Right atrium auricular region (tissue), 2 donors: Measurements from ENCODE around the gene SMURF2. TPM values are rescaled to one million over a fixed set of nuclear protein-coding genes. Genes with fewer than 3 reads are reported as not detected.
"Not testable (repeated sequence)": the region's sequence is repeated elsewhere in the genome, so short reads cannot be mapped to it uniquely, and the experiment has no call there.

Experiments used
- DNase-seq: peaks from one replicate; pipeline ENCODE4 v3.0.0-alpha.2; 2019; ENCODE audit warnings: low spot score
- H3K27ac ChIP-seq, 2 donors: fragments of 200-600 bp; sonication (generic); 1 replicate in 1 of 2; 2 replicates in 1 of 2; pipeline ENCODE4 v1.5.1; 2016 to 2019
- H3K27me3 ChIP-seq, 2 donors: fragments of 200-600 bp; sonication (generic); one replicate each; pipeline versions ENCODE4 v1.5.1 to v1.6.0; 2017 to 2019
- H3K36me3 ChIP-seq: fragments of 200-600 bp; sonication (generic); one replicate; pipeline ENCODE4 v1.5.1; 2016
- H3K4me1 ChIP-seq, 2 donors: fragments of 200-600 bp; sonication (generic); one replicate each; pipeline versions ENCODE4 v1.5.1 to v1.6.0; 2017 to 2019
- H3K4me3 ChIP-seq, 2 donors: fragments of 200-600 bp; sonication (generic); 1 replicate in 1 of 2; 2 replicates in 1 of 2; pipeline ENCODE4 v1.5.1; 2017 to 2019; ENCODE audit warnings: mild to moderate bottlenecking in 1 of 2, moderate library complexity in 1 of 2
- H3K9me3 ChIP-seq, 2 donors: fragments of 200-600 bp; sonication (generic); one replicate each; pipeline ENCODE4 v1.5.1; 2019
- total RNA-seq, 2 donors: library from RNA; depleted of rRNA; stranded (reverse); fragments of >200 nt; gene quantifications; one replicate each; pipeline ENCODE4 v1.1.0, GENCODE V29; 2016
- TF ChIP-seq, protein P1 (sequence below), 2 donors: fragments of 200-600 bp; sonication (generic); IDR thresholded peaks; one replicate each; pipeline ENCODE4 v1.5.1; 2019; ENCODE audit warnings: antibody characterized with exemption in 2 of 2

The SMURF2 gene
- total RNA-seq, 2 donors from 2014 or later, result 12.6 to 15.3 TPM

DNA sequence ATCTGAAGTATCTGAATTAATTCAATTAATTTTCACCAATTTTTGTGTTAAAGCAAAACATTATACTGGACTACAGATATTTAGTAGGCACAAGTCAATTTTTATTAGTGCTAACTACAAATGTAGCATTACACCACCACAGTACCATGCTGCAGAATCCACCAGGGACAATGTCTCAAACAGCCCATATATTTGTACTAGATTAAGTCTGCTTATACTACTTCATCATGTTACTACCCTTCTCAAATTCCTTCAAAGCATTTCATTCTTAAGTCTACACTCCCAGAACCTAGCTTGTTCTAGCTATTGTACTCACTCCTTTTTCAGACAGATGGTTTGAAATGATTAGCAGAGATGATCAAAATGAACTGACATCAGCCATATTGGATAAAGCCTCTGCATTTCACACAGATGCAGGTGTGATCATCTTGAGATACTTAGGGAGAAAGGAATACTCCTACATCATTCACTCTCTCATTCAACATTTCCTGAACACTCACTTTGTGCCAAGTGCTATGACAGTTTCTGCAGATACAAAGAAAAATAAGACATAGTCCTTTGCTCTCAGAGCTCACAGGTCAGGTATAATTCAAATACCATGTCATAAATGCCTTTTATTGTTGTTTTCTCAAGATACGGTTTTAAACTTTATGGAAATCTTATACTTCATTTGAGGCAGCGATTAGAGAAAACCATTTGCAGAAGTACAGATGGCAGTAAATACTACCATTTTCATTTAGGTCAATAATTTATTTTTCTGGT lies 47.7 kb downstream of the SMURF2 start:
- Histone ChIP-seq H3K9me3 (no peaks in the 10 kb centered on the region), H3K27me3 (no peaks in the 10 kb centered on the region), H3K27ac (no peak overlapping the region), H3K4me1 (peaks cover 0 to 25% of the 10 kb centered on the region in 2 donors), H3K4me3 (no peak overlapping the region), H3K36me3 (no peaks in the 10 kb centered on the region)
- TF ChIP-seq, protein P1, sequence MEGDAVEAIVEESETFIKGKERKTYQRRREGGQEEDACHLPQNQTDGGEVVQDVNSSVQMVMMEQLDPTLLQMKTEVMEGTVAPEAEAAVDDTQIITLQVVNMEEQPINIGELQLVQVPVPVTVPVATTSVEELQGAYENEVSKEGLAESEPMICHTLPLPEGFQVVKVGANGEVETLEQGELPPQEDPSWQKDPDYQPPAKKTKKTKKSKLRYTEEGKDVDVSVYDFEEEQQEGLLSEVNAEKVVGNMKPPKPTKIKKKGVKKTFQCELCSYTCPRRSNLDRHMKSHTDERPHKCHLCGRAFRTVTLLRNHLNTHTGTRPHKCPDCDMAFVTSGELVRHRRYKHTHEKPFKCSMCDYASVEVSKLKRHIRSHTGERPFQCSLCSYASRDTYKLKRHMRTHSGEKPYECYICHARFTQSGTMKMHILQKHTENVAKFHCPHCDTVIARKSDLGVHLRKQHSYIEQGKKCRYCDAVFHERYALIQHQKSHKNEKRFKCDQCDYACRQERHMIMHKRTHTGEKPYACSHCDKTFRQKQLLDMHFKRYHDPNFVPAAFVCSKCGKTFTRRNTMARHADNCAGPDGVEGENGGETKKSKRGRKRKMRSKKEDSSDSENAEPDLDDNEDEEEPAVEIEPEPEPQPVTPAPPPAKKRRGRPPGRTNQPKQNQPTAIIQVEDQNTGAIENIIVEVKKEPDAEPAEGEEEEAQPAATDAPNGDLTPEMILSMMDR (IDR thresholded peaks at IDR 0.05), result no peak
- DNase-seq, result no peak

DNA sequence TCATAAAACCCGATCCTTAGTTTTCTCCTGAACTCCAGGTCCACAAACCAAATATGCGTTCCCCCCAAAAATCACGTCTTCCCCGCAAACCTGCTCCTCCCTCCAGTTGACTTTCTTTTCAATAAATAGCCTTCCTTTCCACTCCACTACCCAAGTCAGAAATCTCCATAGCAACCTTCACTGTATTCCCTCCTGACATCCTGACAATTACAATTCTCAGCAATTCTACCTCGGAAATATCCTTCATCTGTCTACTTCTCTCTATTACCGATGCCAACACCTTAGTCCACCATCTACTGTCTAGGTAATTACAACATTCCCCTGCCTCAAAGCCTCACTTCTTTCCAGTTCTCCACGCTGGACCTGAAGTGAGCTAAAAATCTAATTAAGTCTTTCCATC lies 50.7 kb downstream of the SMURF2 start:
- DNase-seq, result no peak
- Histone ChIP-seq H3K27ac (no peak overlapping the region), H3K4me3 (no peak overlapping the region), H3K27me3 (no peaks in the 10 kb centered on the region), H3K4me1 (peaks cover 0 to 25% of the 10 kb centered on the region in 2 donors), H3K9me3 (no peaks in the 10 kb centered on the region), H3K36me3 (no peaks in the 10 kb centered on the region)
- TF ChIP-seq, protein P1 (IDR thresholded peaks at IDR 0.05), result no peak

DNA sequence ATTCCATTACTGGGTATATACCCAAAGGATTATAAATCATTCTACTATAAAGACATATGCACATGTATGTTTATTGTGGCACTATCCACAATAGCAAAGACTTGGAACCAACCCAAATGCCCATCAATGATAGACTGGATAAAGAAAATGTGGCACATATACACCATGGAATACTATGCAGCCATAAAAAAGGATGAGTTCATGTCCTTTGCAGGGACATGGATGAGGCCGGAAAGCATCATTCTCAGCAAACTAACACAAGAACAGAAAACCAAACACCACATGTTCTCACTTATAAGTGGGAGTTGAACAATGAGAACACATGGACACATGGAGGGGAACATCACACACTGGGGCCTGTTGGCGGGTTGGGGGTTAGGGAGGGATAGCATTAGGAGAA lies 51.9 kb downstream of the SMURF2 start:
- not testable (repeated sequence) for H3K9me3 ChIP-seq, H3K27ac ChIP-seq, H3K27me3 ChIP-seq, H3K4me3 ChIP-seq, H3K36me3 ChIP-seq, DNase-seq
- H3K4me1 ChIP-seq, result peaks cover 0 to 21% of the 10 kb centered on the region in 2 donors

DNA sequence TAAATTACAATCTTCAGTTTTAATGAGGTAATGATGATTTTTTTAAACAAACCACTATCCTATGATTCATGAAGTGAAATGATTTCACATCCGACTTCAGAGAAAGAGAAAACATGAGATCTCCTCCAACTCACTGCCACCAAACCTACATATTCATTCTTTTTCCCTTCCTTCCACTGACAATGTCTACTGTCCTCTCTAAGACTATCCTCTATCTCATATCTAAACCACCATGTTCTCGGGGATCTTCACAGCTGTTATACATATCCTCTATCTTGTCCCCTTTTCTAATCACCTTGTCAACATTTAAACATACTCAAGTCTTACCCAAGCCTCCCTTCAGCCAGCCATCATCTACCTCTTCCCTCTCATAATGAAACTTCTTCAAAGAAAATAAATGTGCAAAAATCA lies 53.5 kb downstream of the SMURF2 start:
- Histone ChIP-seq H3K36me3 (no peaks in the 10 kb centered on the region), H3K4me1 (peaks cover 0 to 11% of the 10 kb centered on the region in 2 donors), H3K27ac (no peak overlapping the region), H3K4me3 (no peak overlapping the region), H3K9me3 (no peaks in the 10 kb centered on the region), H3K27me3 (no peaks in the 10 kb centered on the region)
- TF ChIP-seq, protein P1 (IDR thresholded peaks at IDR 0.05), result no peak
- DNase-seq, result no peak

GRCh38 chr17:64607862-64608565 lies 54.1 kb downstream of the SMURF2 start:
- no peak for DNase-seq
- H3K4me1 ChIP-seq, result peaks cover 0 to 11% of the 10 kb centered on the region in 2 donors

GRCh38 chr17:64604532-64604931 lies 57.6 kb downstream of the SMURF2 start:
- H3K4me1 ChIP-seq, H3K27ac ChIP-seq, H3K36me3 ChIP-seq, H3K27me3 ChIP-seq, H3K9me3 ChIP-seq, DNase-seq, H3K4me3 ChIP-seq: not testable (repeated sequence)

More at GRCh38 chr17:64607862-64608565, 54.1 kb downstream of the SMURF2 start:
- H3K9me3 ChIP-seq, result no peaks in the 10 kb centered on the region
- no peaks in the 10 kb centered on the region for H3K27me3 ChIP-seq
- no peak overlapping the region for H3K27ac ChIP-seq
- no peaks in the 10 kb centered on the region for H3K36me3 ChIP-seq
- TF ChIP-seq, protein P1 (IDR thresholded peaks at IDR 0.05), result no peak
- no peak overlapping the region for H3K4me3 ChIP-seq
